Measurements from ENCODE around the gene KCNH1.

The KCNH1 gene

GRCh38 chr1:210907251-210907805 lies 226.6 kb downstream of the KCNH1 start:
- Histone ChIP-seq H3K36me3 (ENCODE audit: control insufficient read depth, insufficient read depth, low read length) (no peaks in the 10 kb centered on the region), H3K4me3 (ENCODE audit: low read depth, low read length) (no peak overlapping the region), H3K27ac (ENCODE audit: low read depth, low read length) (no peak overlapping the region), H3K4me1 (ENCODE audit: control insufficient read depth, insufficient read depth, low read length) (no peaks in the 10 kb centered on the region), H3K9me3 (ENCODE audit: control insufficient read depth, insufficient read depth, low read length) (no peaks in the 10 kb centered on the region), H3K9ac (ENCODE audit: low read depth, low read length) (no peak overlapping the region), H3K27me3 (ENCODE audit: control insufficient read depth, insufficient read depth, low read length) (no peaks in the 10 kb centered on the region)

GRCh38 chr1:210905944-210906453 lies 227.9 kb downstream of the KCNH1 start:
- Histone ChIP-seq H3K9ac (ENCODE audit: low read depth, low read length) (no peak overlapping the region), H3K9me3 (ENCODE audit: control insufficient read depth, insufficient read depth, low read length) (no peaks in the 10 kb centered on the region), H3K4me3 (ENCODE audit: low read depth, low read length) (no peak overlapping the region), H3K36me3 (ENCODE audit: control insufficient read depth, insufficient read depth, low read length) (no peaks in the 10 kb centered on the region), H3K27ac (ENCODE audit: low read depth, low read length) (no peak overlapping the region), H3K4me1 (ENCODE audit: control insufficient read depth, insufficient read depth, low read length) (no peaks in the 10 kb centered on the region), H3K27me3 (ENCODE audit: control insufficient read depth, insufficient read depth, low read length) (no peaks in the 10 kb centered on the region)

GRCh38 chr1:210905365-210905904 lies 228.5 kb downstream of the KCNH1 start:
- no peak overlapping the region for H3K27ac ChIP-seq (ENCODE audit: low read depth, low read length)
- no peak overlapping the region for H3K9ac ChIP-seq (ENCODE audit: low read depth, low read length)
- no peaks in the 10 kb centered on the region for H3K36me3 ChIP-seq (ENCODE audit: control insufficient read depth, insufficient read depth, low read length)
- no peaks in the 10 kb centered on the region for H3K9me3 ChIP-seq (ENCODE audit: control insufficient read depth, insufficient read depth, low read length)
- no peaks in the 10 kb centered on the region for H3K4me1 ChIP-seq (ENCODE audit: control insufficient read depth, insufficient read depth, low read length)
- no peak overlapping the region for H3K4me3 ChIP-seq (ENCODE audit: low read depth, low read length)
- H3K27me3 ChIP-seq (ENCODE audit: control insufficient read depth, insufficient read depth, low read length) = no peaks in the 10 kb centered on the region

- H3K4me3 ChIP-seq (ENCODE audit: low read depth, low read length) = no peak overlapping the region
- H3K36me3 ChIP-seq (ENCODE audit: control insufficient read depth, insufficient read depth, low read length) = no peaks in the 10 kb centered on the region
- H3K9me3 ChIP-seq (ENCODE audit: control insufficient read depth, insufficient read depth, low read length) = no peaks in the 10 kb centered on the region
- no peaks in the 10 kb centered on the region for H3K27me3 ChIP-seq (ENCODE audit: control insufficient read depth, insufficient read depth, low read length)
- no peak overlapping the region for H3K9ac ChIP-seq (ENCODE audit: low read depth, low read length)
- no peak overlapping the region for H3K27ac ChIP-seq (ENCODE audit: low read depth, low read length)
- no peaks in the 10 kb centered on the region for H3K4me1 ChIP-seq (ENCODE audit: control insufficient read depth, insufficient read depth, low read length)
These were observed 231.8 kb downstream of the KCNH1 start for GRCh38 chr1:210901981-210902770.

GRCh38 chr1:210900820-210901219 lies 233.1 kb downstream of the KCNH1 start:
- H3K27me3 ChIP-seq (ENCODE audit: control insufficient read depth, insufficient read depth, low read length) = no peaks in the 10 kb centered on the region
- H3K27ac ChIP-seq (ENCODE audit: low read depth, low read length) = no peak overlapping the region
- no peak overlapping the region for H3K9ac ChIP-seq (ENCODE audit: low read depth, low read length)
- H3K4me1 ChIP-seq (ENCODE audit: control insufficient read depth, insufficient read depth, low read length) = no peaks in the 10 kb centered on the region
- no peaks in the 10 kb centered on the region for H3K36me3 ChIP-seq (ENCODE audit: control insufficient read depth, insufficient read depth, low read length)
- H3K4me3 ChIP-seq (ENCODE audit: low read depth, low read length) = no peak overlapping the region
- no peaks in the 10 kb centered on the region for H3K9me3 ChIP-seq (ENCODE audit: control insufficient read depth, insufficient read depth, low read length)

- no peaks in the 10 kb centered on the region for H3K4me1 ChIP-seq (ENCODE audit: control insufficient read depth, insufficient read depth, low read length)
- H3K9ac ChIP-seq (ENCODE audit: low read depth, low read length) = no peak overlapping the region
- H3K36me3 ChIP-seq (ENCODE audit: control insufficient read depth, insufficient read depth, low read length) = no peaks in the 10 kb centered on the region
- no peaks in the 10 kb centered on the region for H3K27me3 ChIP-seq (ENCODE audit: control insufficient read depth, insufficient read depth, low read length)
- no peak overlapping the region for H3K4me3 ChIP-seq (ENCODE audit: low read depth, low read length)
- no peak overlapping the region for H3K27ac ChIP-seq (ENCODE audit: low read depth, low read length)
- no peaks in the 10 kb centered on the region for H3K9me3 ChIP-seq (ENCODE audit: control insufficient read depth, insufficient read depth, low read length)
These were observed 233.9 kb downstream of the KCNH1 start for GRCh38 chr1:210900079-210900478.

- Histone ChIP-seq H3K36me3 (ENCODE audit: control insufficient read depth, insufficient read depth, low read length) (no peaks in the 10 kb centered on the region), H3K27me3 (ENCODE audit: control insufficient read depth, insufficient read depth, low read length) (no peaks in the 10 kb centered on the region), H3K9me3 (ENCODE audit: control insufficient read depth, insufficient read depth, low read length) (no peaks in the 10 kb centered on the region), H3K4me1 (ENCODE audit: control insufficient read depth, insufficient read depth, low read length) (no peaks in the 10 kb centered on the region), H3K9ac (ENCODE audit: low read depth, low read length) (no peak overlapping the region), H3K4me3 (ENCODE audit: low read depth, low read length) (no peak overlapping the region), H3K27ac (ENCODE audit: low read depth, low read length) (no peak overlapping the region)
These were observed 234.3 kb downstream of the KCNH1 start for GRCh38 chr1:210899676-210900075.

GRCh38 chr1:210898473-210898872 lies 235.5 kb downstream of the KCNH1 start:
- Histone ChIP-seq H3K36me3 (ENCODE audit: control insufficient read depth, insufficient read depth, low read length) (no peaks in the 10 kb centered on the region), H3K9ac (ENCODE audit: low read depth, low read length) (no peak overlapping the region), H3K27ac (ENCODE audit: low read depth, low read length) (no peak overlapping the region), H3K27me3 (ENCODE audit: control insufficient read depth, insufficient read depth, low read length) (no peaks in the 10 kb centered on the region), H3K9me3 (ENCODE audit: control insufficient read depth, insufficient read depth, low read length) (peaks cover 4% of the 10 kb centered on the region; the same call in 1 of the 2 replicates), H3K4me1 (ENCODE audit: control insufficient read depth, insufficient read depth, low read length) (no peaks in the 10 kb centered on the region), H3K4me3 (ENCODE audit: low read depth, low read length) (no peak overlapping the region)

- Histone ChIP-seq H3K36me3 (ENCODE audit: control insufficient read depth, insufficient read depth, low read length) (no peaks in the 10 kb centered on the region), H3K27ac (ENCODE audit: low read depth, low read length) (no peak overlapping the region)
These were observed 250.1 kb downstream of the KCNH1 start for GRCh38 chr1:210883821-210884220.

GRCh38 chr1:210882414-210883221 lies 251.3 kb downstream of the KCNH1 start:
- no peak overlapping the region for H3K27ac ChIP-seq (ENCODE audit: low read depth, low read length)
- H3K27me3 ChIP-seq (ENCODE audit: control insufficient read depth, insufficient read depth, low read length) = no peaks in the 10 kb centered on the region
- H3K9me3 ChIP-seq (ENCODE audit: control insufficient read depth, insufficient read depth, low read length) = no peaks in the 10 kb centered on the region
- H3K36me3 ChIP-seq (ENCODE audit: control insufficient read depth, insufficient read depth, low read length) = no peaks in the 10 kb centered on the region
- no peaks in the 10 kb centered on the region; the same call in 1 of the 2 replicates for H3K4me1 ChIP-seq (ENCODE audit: control insufficient read depth, insufficient read depth, low read length)
- no peak overlapping the region for H3K9ac ChIP-seq (ENCODE audit: low read depth, low read length)
- no peak overlapping the region for H3K4me3 ChIP-seq (ENCODE audit: low read depth, low read length)

More at GRCh38 chr1:210883821-210884220, 250.1 kb downstream of the KCNH1 start:
- no peaks in the 10 kb centered on the region for H3K9me3 ChIP-seq (ENCODE audit: control insufficient read depth, insufficient read depth, low read length)
- no peaks in the 10 kb centered on the region; the same call in 1 of the 2 replicates for H3K4me1 ChIP-seq (ENCODE audit: control insufficient read depth, insufficient read depth, low read length)
- H3K27me3 ChIP-seq (ENCODE audit: control insufficient read depth, insufficient read depth, low read length) = no peaks in the 10 kb centered on the region
- no peak overlapping the region for H3K9ac ChIP-seq (ENCODE audit: low read depth, low read length)
- H3K4me3 ChIP-seq (ENCODE audit: low read depth, low read length) = no peak overlapping the region
